Measurements from ENCODE around the gene ATXN3. TPM values are rescaled to one million over a fixed set of nuclear protein-coding genes. Genes with fewer than 3 reads are reported as not detected.
A peak's percentile ranks its signal among the peaks of the same experiment; 100 is the strongest.

ATXN3 gene
- total RNA-seq, 1 experiment from 2014 or later, result 33.1 TPM

- TF ChIP-seq PRDM15 (CRISPR knock-in tag; IDR thresholded peaks at IDR 0.05) (no peak), FOXP4 (CRISPR knock-in tag; IDR thresholded peaks at IDR 0.05) (no peak), CDX4 (CRISPR knock-in tag; IDR thresholded peaks at IDR 0.05; ENCODE audit: borderline replicate concordance) (no peak), GRHL2 (CRISPR knock-in tag; IDR thresholded peaks at IDR 0.05; ENCODE audit: insufficient replicate concordance, severe bottlenecking) (no peak), ATF6 (CRISPR knock-in tag; IDR thresholded peaks at IDR 0.05) (no peak)
Measured at GRCh38 chr14:92012121-92012748, 94.1 kb downstream of the ATXN3 start (continued).

GRCh38 chr14:92010644-92011043 is 95.7 kb downstream of the ATXN3 start:
- ChIA-PET CTCF (no interaction called here), POLR2A (no interaction called here)
- no peaks in the 10 kb centered on the region for H3K27me3 Mint-ChIP-seq (ENCODE audit: low read depth)
- no peak for DNase-seq (ENCODE audit: low spot score)
- no peak for TF ChIP-seq MLX (CRISPR knock-in tag; IDR thresholded peaks at IDR 0.05)
- no peaks in the 10 kb centered on the region for H3K4me1 Mint-ChIP-seq
- no peak for ATAC-seq
- H3K4me3 Mint-ChIP-seq, result no peak overlapping the region
- H3K27ac Mint-ChIP-seq, result peak overlapping the region; percentile 40; the same call in 1 of the 2 replicates
- H3K9me3 Mint-ChIP-seq, result no peaks in the 10 kb centered on the region
- peaks cover 27% of the 10 kb centered on the region for H3K36me3 Mint-ChIP-seq

GRCh38 chr14:92009604-92010003 is 96.8 kb downstream of the ATXN3 start:
- Mint-ChIP-seq H3K36me3 (peaks cover 34% of the 10 kb centered on the region), H3K9me3 (no peaks in the 10 kb centered on the region), H3K4me3 (no peak overlapping the region), H3K4me1 (no peaks in the 10 kb centered on the region), H3K27me3 (ENCODE audit: low read depth) (no peaks in the 10 kb centered on the region), H3K27ac (no peak overlapping the region)
- POLR2A ChIA-PET, result no interaction called here
- TF ChIP-seq SMAD3 (CRISPR knock-in tag; IDR thresholded peaks at IDR 0.05; ENCODE audit: borderline replicate concordance) (no peak), PRRX2 (CRISPR knock-in tag; IDR thresholded peaks at IDR 0.05) (no peak), HMGA2 (CRISPR knock-in tag; IDR thresholded peaks at IDR 0.05) (no peak), ZSCAN18 (CRISPR knock-in tag; IDR thresholded peaks at IDR 0.05) (no peak), FOXP4 (CRISPR knock-in tag; IDR thresholded peaks at IDR 0.05) (no peak)
- no peak for DNase-seq (ENCODE audit: low spot score)
- no peak for ATAC-seq
- CTCF ChIA-PET, result no interaction called here
